ENCODE measurements around the gene ITPR1. TPM values are rescaled to one million over a fixed set of nuclear protein-coding genes. Genes with fewer than 3 reads are reported as not detected.
A peak's percentile ranks its signal among the peaks of the same experiment; 100 is the strongest.

The ITPR1 gene
- total RNA-seq, 1 donor from 2014 or later, result 81.3 TPM

DNA sequence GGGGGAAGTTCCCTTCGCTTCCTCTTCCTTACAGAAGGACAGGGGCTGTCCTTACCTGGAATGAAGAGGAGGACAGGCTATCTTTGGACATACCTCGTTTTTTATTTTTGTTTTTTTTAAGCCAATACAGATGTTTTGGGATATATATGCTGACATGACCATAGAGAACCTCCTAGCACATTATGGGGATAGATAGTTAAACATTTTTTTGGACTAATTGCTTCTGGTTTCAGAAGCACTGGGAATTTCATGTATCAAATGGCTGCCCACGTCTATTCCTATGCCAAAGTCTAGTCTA is 247.9 kb downstream of the ITPR1 start:
- intact Hi-C loops (cut with DNase I), result no loop called here
- DNase-seq (ENCODE audit: low spot score) (no peak), ATAC-seq (no peak)

DNA sequence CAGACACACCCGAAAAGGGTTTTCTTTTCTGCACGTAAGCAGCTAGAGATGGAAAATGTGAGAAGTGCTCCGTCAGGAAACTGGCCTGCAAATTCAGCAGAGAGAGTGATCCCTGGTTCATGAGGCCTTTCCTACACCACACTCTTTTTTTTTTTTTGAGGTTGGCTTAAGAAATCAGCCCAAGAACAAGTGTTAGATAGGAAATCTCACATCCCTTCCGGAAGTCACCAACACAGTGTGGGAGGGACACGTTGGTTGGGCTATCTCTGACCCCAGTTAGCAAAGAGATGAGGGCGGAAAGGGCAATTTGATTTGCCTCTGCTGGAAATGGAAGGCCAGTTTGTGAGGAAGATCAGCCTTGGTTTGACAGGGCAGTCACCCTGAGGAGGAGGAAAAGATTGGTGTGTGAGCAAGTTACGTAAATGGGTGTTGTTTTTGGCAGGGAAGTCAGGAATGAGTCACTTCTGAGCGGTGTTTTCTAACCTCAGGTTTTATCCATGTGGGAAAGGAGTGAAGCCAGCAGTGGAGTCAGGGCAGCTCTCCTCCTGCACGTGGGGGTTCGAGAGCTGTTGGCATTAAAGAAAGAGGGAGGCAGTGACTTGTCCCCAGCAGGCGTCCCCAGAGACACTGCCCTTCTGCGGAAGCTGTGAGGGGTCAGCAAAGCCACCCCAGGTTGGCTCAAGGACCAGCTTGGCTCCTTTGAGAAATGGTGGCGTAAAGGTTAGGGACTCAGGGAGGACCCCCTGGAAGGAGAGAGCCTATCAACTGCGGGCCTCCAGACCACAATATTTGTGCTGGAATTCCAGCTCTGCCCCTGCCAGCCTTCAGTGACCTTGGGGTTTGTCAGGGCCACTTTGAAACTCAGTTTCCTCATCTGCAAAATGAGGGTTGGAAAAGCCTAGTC is 248.5 kb downstream of the ITPR1 start:
- intact Hi-C loops (cut with DNase I), result no loop called here
- ATAC-seq, result peak; percentile 94
- DNase-seq (ENCODE audit: low spot score), result peak; percentile 75

DNA sequence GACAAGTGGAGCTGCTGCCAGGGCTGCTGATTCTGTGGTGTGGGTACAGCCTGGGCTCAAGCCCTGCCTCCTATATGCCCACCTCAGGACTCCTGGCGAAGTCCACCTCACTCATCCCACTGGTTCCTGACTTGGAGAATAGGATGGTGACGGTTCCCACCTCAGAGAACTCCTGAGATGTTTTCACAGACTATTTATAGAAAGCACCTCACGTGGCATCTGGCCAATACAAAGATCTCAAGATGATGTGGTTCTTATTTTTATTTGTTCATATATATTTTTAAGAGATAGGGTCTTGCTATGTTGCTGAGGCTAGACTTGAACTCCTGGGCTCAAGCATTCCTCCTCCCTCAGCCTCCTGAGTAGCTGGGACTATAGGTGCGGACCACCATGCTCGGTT is 249.2 kb downstream of the ITPR1 start:
- DNase-seq (ENCODE audit: low spot score) (no peak), ATAC-seq (no peak)
- intact Hi-C loops (cut with DNase I), result no loop called here

DNA sequence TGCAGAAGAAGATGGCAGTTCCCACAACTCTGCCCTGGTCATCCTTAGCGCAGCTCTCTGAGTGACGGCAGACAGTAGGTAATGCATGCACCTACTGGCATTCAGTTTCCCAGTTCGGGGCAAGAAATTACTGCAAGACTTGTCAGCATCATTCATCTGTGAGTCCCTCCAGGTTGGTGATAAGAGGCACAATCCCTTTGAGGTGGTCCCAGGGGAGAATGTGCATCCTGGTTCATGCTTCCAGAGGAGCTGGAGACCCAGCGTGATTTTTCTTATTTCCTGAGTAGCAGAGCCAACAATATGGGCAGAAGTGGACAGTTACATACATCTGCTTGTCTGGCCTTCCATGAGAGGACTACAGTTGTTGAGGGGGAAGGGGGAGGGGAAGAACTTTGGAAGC is 250.2 kb downstream of the ITPR1 start:
- DNase-seq (ENCODE audit: low spot score) (no peak), ATAC-seq (no peak)
- intact Hi-C loops (cut with DNase I), result no loop called here

DNA sequence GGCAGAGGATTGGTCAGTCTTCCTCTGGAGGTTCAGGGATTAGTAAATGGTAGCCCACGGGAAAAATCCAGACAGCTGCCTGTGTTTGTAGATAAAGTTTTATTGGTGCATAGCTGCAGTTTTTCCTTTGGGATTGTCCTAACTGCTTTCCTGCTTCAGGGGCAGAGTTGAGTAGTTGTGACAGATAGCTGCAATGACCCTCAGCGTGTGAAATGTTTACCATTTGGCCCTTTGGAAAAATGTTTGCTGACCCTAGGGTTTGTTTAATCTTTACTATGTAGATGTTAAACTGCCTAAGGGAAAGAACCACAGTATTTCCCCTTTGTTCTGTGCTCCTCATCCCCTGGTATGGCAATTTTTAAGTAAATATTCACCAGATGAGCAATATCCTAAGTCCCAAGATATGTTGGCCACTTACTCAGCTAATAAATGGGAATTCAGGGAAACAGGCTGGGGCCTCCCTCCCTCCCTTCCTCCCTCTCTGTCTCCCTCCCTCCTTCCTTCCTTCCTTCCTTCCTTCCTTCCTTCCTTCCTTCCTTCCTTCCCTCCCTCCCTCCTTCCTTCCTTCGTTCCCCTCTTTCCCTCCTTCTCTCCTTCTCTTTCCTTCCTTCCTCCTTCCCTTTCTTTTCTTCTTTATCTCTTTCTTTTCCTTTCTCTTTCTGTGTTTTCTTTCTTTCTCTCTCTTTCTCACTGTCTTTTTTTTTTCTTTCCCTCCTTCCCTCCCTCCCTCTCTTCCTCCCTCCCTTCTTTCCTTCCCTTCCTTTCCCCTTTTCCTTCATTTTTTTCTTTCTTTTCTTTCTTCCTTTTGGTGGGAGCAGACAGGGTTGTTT is 251.5 kb downstream of the ITPR1 start:
- intact Hi-C loops (cut with DNase I), result no loop called here
- ATAC-seq (no peak), DNase-seq (ENCODE audit: low spot score) (no peak)

DNA sequence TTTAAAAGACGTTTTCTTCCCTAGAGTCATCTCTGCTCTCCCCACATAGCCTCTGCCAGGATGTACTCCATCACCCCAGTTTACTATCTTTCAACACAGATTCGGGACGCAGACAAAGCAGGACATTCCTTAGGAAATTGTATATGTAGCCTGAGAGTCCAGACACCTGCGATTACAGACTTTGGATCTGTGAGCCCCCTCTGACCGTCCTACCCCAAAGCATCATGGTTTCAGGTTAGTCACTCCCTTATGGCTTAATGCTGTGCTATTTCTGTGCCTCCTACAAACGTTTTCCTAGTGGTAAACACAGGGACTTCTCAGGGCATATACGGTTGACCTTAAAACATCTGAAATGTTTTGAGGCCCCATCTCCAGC is 252.1 kb downstream of the ITPR1 start:
- ATAC-seq, result no peak
- intact Hi-C loops (cut with DNase I), result no loop called here
- DNase-seq (ENCODE audit: low spot score), result no peak

DNA sequence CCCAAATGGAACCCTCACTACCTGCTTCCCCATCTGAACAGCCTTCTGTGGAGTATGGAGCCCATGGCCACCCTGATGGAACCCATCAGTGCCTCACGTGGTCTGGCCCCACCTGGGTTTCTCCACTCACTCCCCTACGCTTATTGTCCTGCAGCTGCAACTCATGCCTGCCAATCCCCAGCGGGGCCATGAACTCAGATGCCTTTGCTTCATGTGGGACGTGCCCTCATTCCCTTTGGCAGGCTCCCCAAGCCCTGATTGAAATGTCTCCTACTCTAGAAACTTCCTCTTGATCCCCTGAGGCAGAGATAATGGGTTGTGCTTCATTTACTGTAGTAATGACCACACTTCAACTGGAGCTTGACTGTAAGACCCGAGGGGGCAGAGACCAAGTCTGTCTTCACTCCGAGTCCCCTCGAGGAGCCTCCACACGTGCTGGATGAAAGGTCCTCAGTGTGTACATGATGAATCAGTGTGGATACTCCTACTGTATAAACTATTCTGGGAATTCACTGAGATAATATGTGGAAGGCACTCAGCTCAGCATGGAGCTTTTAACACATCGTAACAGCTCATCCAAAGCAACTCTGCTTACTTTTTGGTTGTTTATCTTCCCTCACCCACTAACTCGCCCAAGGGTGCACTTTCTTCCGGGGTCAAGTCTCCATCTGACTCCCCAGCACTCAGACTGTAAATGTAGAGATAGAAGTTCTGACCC is 253.3 kb downstream of the ITPR1 start:
- intact Hi-C loops (cut with DNase I), result no loop called here
- ATAC-seq (no peak), DNase-seq (ENCODE audit: low spot score) (no peak)

DNA sequence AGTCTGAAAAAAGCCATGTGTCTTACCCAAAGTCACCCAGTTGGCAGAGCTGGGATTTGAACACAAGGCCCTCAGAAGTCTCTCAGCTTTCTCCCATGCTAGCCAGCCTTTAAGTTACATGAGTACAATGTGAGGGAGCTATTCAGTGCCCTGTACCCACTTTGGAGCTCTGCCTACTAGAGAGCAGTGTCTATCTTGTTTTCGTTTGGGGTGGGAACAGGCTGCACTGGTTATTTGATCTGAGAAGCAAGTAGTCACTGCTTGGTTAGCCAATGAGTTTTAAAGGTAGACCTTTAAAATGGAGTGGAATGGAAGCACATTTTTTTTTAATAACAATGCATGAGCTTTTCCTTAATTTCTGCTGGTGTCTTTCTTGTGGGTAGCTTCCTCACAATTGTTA is 255.0 kb downstream of the ITPR1 start:
- intact Hi-C loops (cut with DNase I), result no loop called here
- ATAC-seq, result no peak
- DNase-seq (ENCODE audit: low spot score), result no peak

DNA sequence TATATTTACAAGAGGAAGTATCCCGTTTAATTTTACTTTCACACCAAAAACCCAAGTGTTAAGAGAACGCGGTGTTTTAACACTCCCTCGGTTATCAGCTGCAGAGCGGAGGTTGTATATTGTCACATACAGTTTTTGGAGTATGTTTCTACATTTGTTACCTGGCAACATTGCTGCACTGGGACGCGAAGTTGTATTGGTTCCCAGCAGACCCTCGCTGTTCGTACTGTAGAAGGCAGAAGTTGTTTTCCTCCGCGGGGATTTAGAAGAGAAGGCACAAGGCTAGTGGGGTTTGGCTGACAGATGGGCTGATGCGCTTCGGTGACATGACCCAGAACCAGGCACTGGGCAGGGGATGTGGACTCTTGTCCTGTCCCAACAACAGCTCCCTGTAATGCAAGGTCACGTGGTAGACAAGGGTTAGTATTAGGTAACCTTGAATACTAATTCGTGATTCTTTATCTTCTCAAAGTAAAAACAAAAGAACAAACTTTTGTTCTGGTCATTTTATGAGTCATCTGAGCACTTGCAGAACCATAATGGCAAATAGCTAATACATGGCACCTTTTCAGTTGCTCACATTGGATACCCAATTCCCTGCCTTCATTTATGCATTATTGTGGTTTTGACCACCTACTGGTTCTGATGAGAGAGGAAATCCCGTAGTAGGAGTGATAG is 255.7 kb downstream of the ITPR1 start:
- DNase-seq (ENCODE audit: low spot score) (no peak), ATAC-seq (no peak)
- intact Hi-C loops (cut with DNase I), result no loop called here

DNA sequence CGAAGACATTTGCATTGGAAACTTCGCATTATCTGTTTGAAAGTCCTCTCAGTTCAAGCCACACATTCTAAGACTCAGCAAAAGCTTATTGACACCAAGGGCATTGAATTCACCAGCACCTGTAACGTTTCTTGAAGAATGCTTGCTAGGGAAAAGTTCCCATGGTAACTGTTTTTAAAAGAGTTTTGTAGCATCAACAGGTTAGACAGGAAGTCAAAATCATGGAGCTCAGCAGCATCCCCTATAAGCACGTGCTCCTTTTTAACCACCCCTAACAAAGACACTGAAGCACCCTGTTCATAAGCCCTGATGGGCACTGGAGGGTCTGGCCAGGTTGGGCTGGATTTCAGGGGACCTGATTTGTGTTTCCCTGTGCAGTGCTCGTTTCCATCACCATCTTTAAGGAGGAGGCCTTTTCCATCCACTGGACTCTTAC is 256.4 kb downstream of the ITPR1 start:
- ATAC-seq (no peak), DNase-seq (ENCODE audit: low spot score) (no peak)
- intact Hi-C loops (cut with DNase I), result no loop called here

DNA sequence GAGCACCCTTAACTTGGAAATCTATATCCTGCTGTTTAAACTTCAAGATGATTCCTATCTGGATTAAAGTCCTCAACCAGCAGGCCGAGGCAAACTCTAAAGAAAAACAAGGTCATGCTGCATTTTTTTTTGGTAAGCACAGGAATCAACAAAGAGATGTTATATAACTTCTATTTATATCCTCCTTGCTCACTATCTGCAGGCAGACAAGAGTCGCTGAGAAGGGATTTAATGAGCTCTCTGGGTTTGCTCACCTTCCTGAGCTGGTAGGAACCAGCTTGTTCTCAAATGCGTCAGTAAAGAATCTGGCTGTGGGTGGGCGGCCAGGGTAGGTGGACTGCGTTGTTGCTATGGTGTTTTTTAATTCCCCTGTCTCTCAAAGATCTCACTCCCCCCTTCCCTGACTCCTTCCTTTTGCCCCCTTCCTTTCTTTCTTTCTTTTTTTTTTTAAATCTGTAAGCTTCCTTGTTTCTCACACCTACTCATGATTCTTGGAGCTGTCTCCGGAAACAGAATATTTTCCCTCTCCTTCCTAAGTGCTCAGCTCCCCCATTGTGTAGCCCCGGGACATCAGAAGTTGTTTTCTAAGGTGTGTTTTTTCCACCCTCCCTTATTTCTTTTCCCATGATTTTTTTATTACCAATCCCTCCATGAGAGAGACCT is 257.3 kb downstream of the ITPR1 start:
- DNase-seq (ENCODE audit: low spot score) (no peak), ATAC-seq (peak; percentile 54)
- intact Hi-C loops (cut with DNase I), result no loop called here

DNA sequence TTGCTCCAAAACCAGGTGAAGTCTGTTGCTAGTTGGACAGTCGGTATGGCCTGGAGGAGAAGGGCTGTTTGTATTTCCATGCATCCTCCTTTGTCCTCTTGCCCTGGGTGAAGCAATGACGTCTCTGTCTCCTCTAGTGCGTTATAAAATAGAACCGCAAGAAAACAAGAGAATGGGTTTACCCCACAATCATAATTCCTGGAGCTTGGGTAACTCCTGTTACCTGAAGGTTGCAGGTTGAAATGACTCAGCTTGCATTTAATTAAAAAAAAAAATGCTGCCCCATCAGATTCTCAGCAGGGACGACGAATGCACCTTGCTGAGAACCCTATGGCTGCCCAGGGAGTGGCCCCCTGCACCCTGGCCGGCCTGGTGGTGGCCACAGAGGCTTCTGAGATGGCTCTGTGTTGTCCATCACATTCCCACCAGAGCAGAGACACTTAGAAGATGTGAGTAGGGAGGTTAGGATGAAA is 257.9 kb downstream of the ITPR1 start:
- DNase-seq (ENCODE audit: low spot score) (no peak), ATAC-seq (no peak)
- intact Hi-C loops (cut with DNase I), result no loop called here

DNA sequence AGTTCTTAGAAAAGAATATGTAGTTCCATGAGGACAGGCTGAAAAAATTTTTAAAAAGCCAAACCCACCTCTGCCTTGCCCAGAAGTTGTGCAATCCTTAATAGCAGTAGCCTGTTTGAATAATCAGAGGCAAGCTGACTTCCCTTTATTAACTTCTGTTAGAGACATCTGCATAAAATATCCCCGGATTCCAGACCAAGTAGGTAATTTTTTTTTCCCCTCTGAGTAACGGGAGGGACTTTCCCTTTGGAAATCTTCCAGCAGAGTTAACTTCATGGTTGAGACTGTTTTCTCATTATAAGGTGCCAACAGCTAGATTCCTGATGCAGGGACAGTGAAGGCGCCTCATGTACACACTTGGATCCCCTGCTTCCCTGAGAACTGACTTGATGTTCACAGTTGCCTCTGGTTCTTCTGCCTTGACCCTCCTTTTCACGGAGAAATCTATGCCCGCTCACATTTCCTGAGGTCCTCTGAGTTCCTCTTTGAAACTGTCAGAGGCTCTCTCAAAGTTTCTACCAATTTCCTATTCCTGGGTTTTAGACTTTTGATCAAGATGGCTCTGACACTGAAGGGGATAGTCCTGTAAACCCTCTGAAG is 258.5 kb downstream of the ITPR1 start:
- intact Hi-C loops (cut with DNase I), result no loop called here
- ATAC-seq, result peak; percentile 88
- no peak for DNase-seq (ENCODE audit: low spot score)

DNA sequence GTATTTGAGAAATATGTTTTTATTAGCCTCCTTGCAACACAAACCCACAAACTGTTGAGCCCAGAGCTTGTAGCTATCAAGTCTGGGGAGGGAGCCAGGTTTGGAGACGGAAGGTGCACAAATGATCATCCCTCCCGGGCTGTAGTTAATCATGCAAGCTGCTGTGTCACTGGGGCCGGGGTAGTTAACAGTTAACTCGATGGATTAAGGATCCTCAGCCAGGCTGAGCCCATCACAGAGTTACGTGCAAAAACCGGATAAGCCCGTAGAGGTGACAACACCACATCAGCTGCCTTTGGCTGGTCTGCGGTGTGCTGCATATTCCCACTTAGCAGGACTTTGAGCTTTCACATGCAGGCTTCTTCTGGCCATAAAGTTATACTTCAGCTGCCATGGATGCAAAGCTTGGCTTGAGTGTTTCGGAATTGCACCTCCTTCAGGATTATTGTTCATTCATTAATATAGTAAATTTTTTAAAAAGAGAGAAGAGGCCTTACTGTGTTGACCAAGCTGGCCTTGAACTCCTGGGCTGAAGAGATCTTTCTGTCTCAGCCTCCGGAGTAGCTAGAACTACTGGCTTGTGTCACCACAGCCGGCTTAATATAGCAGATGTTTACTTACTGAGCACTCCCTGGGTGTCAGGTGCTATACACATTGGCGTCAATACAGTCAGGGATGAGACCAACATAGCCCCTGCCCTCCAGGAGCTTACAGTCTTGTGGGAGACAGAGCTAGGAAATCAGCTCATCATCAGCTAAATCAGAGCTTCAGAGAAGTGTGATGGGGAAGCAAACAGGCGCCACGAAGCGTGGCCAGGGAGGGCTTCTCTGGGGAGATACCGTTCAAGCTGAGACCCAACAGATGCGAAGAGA is 259.3 kb downstream of the ITPR1 start:
- peak; percentile 1 for ATAC-seq
- intact Hi-C loops (cut with DNase I), result no loop called here
- no peak for DNase-seq (ENCODE audit: low spot score)

DNA sequence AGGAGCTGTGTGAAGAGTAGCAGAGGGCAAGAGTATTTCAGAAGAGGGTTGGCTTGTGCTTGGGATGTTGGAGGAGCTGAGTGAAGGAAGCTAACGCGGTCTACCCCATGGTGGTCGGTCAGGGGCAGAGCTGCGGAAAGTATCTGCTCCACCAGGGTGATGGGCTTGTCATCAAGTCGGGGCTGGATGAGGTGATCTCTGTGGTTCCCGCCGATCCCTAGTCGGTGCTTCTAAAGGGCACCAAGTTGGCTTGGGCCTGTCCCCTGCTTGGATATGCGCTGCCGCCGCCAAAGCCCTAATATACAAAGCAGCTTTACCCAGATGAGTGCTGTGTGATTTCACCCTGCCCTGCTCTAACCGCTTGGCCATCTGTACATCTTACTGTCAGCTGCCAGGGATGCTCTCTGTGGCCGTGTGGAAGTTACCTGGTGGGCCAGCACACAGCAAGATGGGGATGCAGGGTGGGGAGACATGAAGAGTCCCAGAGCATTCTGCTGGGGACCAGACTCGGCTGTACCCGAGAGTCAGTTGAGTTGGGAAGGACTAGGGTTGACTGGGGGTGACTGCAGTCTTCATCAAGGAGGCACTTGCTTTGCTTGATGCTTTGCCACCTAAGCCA is 260.0 kb downstream of the ITPR1 start:
- intact Hi-C loops (cut with DNase I), result no loop called here
- DNase-seq (ENCODE audit: low spot score) (no peak), ATAC-seq (no peak)

DNA sequence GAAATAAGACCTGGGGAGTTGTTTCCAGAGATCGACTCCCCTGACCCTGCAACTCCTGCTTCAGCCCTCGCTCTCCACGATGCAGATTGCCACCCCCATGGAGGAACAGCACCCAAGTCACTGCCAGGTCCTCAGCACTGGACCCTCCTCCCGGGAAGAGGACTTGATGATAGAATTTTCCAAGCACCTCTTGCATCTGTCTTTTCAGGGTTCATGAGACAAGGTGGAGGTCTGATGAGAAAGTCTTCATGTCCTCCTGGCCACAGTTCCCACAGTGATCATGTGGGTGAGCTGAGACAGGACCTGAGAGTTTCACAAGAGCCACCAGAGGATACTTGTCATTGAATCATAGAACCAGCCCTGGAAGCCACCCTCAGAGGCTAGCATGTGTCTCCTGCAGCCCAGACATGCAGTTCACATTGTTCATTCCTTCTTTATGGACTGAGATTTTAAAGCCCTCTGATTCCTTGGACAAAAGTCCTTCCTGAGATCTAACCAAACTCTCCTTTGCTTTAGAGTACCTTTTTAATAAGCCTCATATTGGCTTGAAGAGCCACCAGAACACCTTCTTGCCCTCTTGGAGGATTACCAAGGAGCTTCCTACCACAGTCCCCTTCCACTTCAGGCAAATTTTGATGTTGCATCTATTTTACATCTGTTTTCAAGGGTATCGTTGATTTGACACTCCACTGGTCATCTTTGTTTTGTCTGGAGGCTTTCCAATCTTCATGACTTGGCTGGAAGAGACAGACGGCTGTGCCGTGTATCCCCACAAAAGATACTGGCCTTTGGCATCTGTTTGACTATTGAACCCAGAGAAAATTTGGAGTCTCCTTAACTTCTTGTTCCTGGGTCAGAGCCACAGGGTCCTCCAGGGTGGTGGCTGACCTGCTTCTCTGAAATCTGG is 261.3 kb downstream of the ITPR1 start:
- ATAC-seq, result no peak
- intact Hi-C loops (cut with DNase I), result no loop called here
- DNase-seq (ENCODE audit: low spot score), result no peak
